WTC11 (cell line): ENCODE results near the gene CDIP1. TPM values are rescaled to one million over a fixed set of nuclear protein-coding genes. Genes with fewer than 3 reads are reported as not detected.

ENCODE experiments used
- ATAC-seq: fragments of 200-7000 bp; cut with Tn5 transposase; 2 replicates; pipeline ENCODE4 v1.10.0; 2021; ENCODE audit warnings: mild to moderate bottlenecking, moderate library complexity
- CTCF ChIA-PET: fragments of 300-600 bp; sonication (Branson Sonifier 250); formaldehyde crosslinking; loops from one replicate; lab custom pipeline; 2021; ENCODE audit warnings: antibody characterized with exemption; lab: Charles Lee
- POLR2A ChIA-PET: fragments of 350-600 bp; sonication (Branson Sonifier 250); formaldehyde crosslinking; loops from one replicate; lab custom pipeline; 2021; ENCODE audit warnings: antibody characterized with exemption; lab: Charles Lee
- DNase-seq: peaks from one replicate; pipeline ENCODE4 v3.0.0; 2021; ENCODE audit warnings: low spot score
- H3K27ac Mint-ChIP-seq: 2 replicates; pipeline ENCODE4 v1.8.0; 2021; ENCODE audit warnings: mixed read lengths
- H3K27me3 Mint-ChIP-seq: 2 replicates; pipeline ENCODE4 v1.8.0; 2021; ENCODE audit warnings: low read depth, mild to moderate bottlenecking, moderate library complexity, mixed read lengths
- H3K36me3 Mint-ChIP-seq: 2 replicates; pipeline ENCODE4 v1.8.0; 2021; ENCODE audit warnings: mixed read lengths
- H3K4me1 Mint-ChIP-seq: 2 replicates; pipeline ENCODE4 v1.8.0; 2022; ENCODE audit warnings: mixed read lengths
- H3K4me3 Mint-ChIP-seq: 2 replicates; pipeline ENCODE4 v1.8.0; 2021; ENCODE audit warnings: mild to moderate bottlenecking, moderate library complexity, mixed read lengths
- H3K9me3 Mint-ChIP-seq: 2 replicates; pipeline ENCODE4 v1.8.0; 2021; ENCODE audit warnings: mixed read lengths
- AR ChIP-seq: fragments of 250-450 bp; sonication (Bioruptor Pico); IDR thresholded peaks from 2 replicates; pipeline ENCODE4 v1.9.0; 2021; ENCODE audit warnings: mild to moderate bottlenecking
- ELF4 ChIP-seq: sonication (generic); formaldehyde crosslinking; IDR thresholded peaks from 2 replicates; pipeline ENCODE4 v1.8.1; 2022; ENCODE audit warnings: low read depth, mild to moderate bottlenecking, moderate library complexity, missing genetic modification reagents
- ERG ChIP-seq: fragments of 250-450 bp; sonication (Bioruptor Pico); IDR thresholded peaks from 2 replicates; pipeline ENCODE4 v1.8.0; 2021; ENCODE audit warnings: mild to moderate bottlenecking
- ESRRA ChIP-seq: sonication (generic); formaldehyde crosslinking; IDR thresholded peaks from 2 replicates; pipeline ENCODE4 v1.8.1; 2022; ENCODE audit warnings: mild to moderate bottlenecking, missing genetic modification reagents, borderline replicate concordance
- GABPB1 ChIP-seq: sonication (generic); formaldehyde crosslinking; IDR thresholded peaks from 2 replicates; pipeline ENCODE4 v1.8.1; 2023; ENCODE audit warnings: mild to moderate bottlenecking, missing genetic modification reagents
- HMGA2 ChIP-seq: fragments of 250-450 bp; sonication (Bioruptor Pico); IDR thresholded peaks from 2 replicates; pipeline ENCODE4 v1.4.0; 2021; ENCODE audit warnings: mild to moderate bottlenecking, moderate library complexity
- IRF1 ChIP-seq: sonication (generic); formaldehyde crosslinking; IDR thresholded peaks from 2 replicates; pipeline ENCODE4 v1.8.0; 2023; ENCODE audit warnings: missing genetic modification reagents
- NFYB ChIP-seq: sonication (generic); formaldehyde crosslinking; conservative IDR thresholded peaks from 2 replicates; pipeline ENCODE4 v1.8.0; 2022; ENCODE audit warnings: low read depth, missing genetic modification reagents
- PRRX2 ChIP-seq: fragments of 250-450 bp; sonication (Bioruptor Pico); IDR thresholded peaks from 2 replicates; pipeline ENCODE4 v1.8.0; 2021; ENCODE audit warnings: mild to moderate bottlenecking
- RORB ChIP-seq: fragments of 250-450 bp; sonication (Bioruptor Pico); IDR thresholded peaks from 2 replicates; pipeline ENCODE4 v1.9.0; 2021; ENCODE audit warnings: mild to moderate bottlenecking
- SP1 ChIP-seq: sonication (generic); formaldehyde crosslinking; conservative IDR thresholded peaks from 2 replicates; pipeline ENCODE4 v1.8.1; 2022; ENCODE audit warnings: missing genetic modification reagents
- TEAD4 ChIP-seq: sonication (generic); formaldehyde crosslinking; IDR thresholded peaks from 2 replicates; pipeline ENCODE4 v1.8.0; 2022; ENCODE audit warnings: mild to moderate bottlenecking, missing genetic modification reagents
- TP53 ChIP-seq: sonication (generic); formaldehyde crosslinking; IDR thresholded peaks from 2 replicates; pipeline ENCODE4 v1.8.1; 2023; ENCODE audit warnings: mild to moderate bottlenecking, missing genetic modification reagents
- USF1 ChIP-seq: sonication (generic); formaldehyde crosslinking; IDR thresholded peaks from 2 replicates; pipeline ENCODE4 v1.8.0; 2022; ENCODE audit warnings: mild to moderate bottlenecking, missing genetic modification reagents
- ZNF121 ChIP-seq: sonication (generic); formaldehyde crosslinking; IDR thresholded peaks from 2 replicates; pipeline ENCODE4 v1.8.0; 2023; ENCODE audit warnings: missing genetic modification reagents
- ZNF219 ChIP-seq: sonication (generic); formaldehyde crosslinking; IDR thresholded peaks from 2 replicates; pipeline ENCODE4 v1.8.0; 2023; ENCODE audit warnings: missing genetic modification reagents, mild to moderate bottlenecking, borderline replicate concordance
- ZNF232 ChIP-seq: sonication (generic); formaldehyde crosslinking; IDR thresholded peaks from 2 replicates; pipeline ENCODE4 v1.8.0; 2022; ENCODE audit warnings: mild to moderate bottlenecking, missing genetic modification reagents
- ZNF317 ChIP-seq: sonication (generic); formaldehyde crosslinking; IDR thresholded peaks from 2 replicates; pipeline ENCODE4 v1.8.1; 2023; ENCODE audit warnings: low read depth, mild to moderate bottlenecking, moderate library complexity, missing genetic modification reagents, borderline replicate concordance
- ZNF532 ChIP-seq: fragments of 250-450 bp; sonication (Bioruptor Pico); IDR thresholded peaks from 2 replicates; pipeline ENCODE4 v1.9.0; 2021; ENCODE audit warnings: mild to moderate bottlenecking, borderline replicate concordance
- ZNF671 ChIP-seq: fragments of 250-450 bp; sonication (Bioruptor Pico); IDR thresholded peaks from 2 replicates; pipeline ENCODE4 v1.8.0; 2021; ENCODE audit warnings: mild to moderate bottlenecking
- total RNA-seq: library from RNA; stranded (reverse); gene quantifications from 3 replicates; pipeline ENCODE4 v1.2.3, GENCODE V29; 2021

The CDIP1 gene
- total RNA-seq, 1 experiment from 2014 or later: 68.9 TPM

GRCh38 chr16:4583906-4584305, 45.3 kb upstream of the CDIP1 start:
- TF ChIP-seq PRRX2 (CRISPR knock-in tag) (no peak), ERG (CRISPR knock-in tag) (no peak), RORB (no peak), ZNF671 (CRISPR knock-in tag) (no peak), TP53 (CRISPR knock-in tag) (no peak), SP1 (CRISPR knock-in tag) (no peak), NFYB (CRISPR knock-in tag) (no peak)
- POLR2A ChIA-PET: interaction anchor here (0.6 to 0.7 kb wide), 2 partner anchors 110 to 250 kb away, joined by 5 to 6 read pairs; no protein-coding TSS in a partner anchor
- H3K4me3 Mint-ChIP-seq: no peak overlapping the region
- H3K27ac Mint-ChIP-seq: no peak overlapping the region
- ATAC-seq: no peak
- H3K9me3 Mint-ChIP-seq: peaks cover 13% of the 10 kb centered on the region
- peaks cover 5% of the 10 kb centered on the region for H3K36me3 Mint-ChIP-seq
- peaks cover 9% of the 10 kb centered on the region for H3K4me1 Mint-ChIP-seq
- DNase-seq: no peak
- CTCF ChIA-PET: interaction anchor here (1.6 to 3.1 kb wide), 3 partner anchors 35 to 67 kb away, joined by 6 to 17 read pairs (median 10); partner anchors contain the start of gene MGRN1
- H3K27me3 Mint-ChIP-seq: peaks cover 7% of the 10 kb centered on the region

- Mint-ChIP-seq H3K9me3 (no peaks in the 10 kb centered on the region), H3K27me3 (no peaks in the 10 kb centered on the region), H3K27ac (no peak overlapping the region), H3K36me3 (no peaks in the 10 kb centered on the region), H3K4me1 (no peaks in the 10 kb centered on the region), H3K4me3 (no peak overlapping the region)
- TF ChIP-seq USF1 (CRISPR knock-in tag) (no peak), ZNF219 (no peak), ESRRA (CRISPR knock-in tag) (no peak), TEAD4 (CRISPR knock-in tag) (no peak)
- CTCF ChIA-PET: interaction anchor here (3.0 kb wide), 1 partner anchor 32 kb away, joined by 9 read pairs; no protein-coding TSS in a partner anchor
- ATAC-seq (no peak), DNase-seq (no peak)
- POLR2A ChIA-PET: no interaction called here
These were observed 41.7 kb upstream of the CDIP1 start for GRCh38 chr16:4580250-4580649.

GRCh38 chr16:4578961-4579530, 40.5 kb upstream of the CDIP1 start:
- ChIA-PET POLR2A (interaction anchor here (0.6 to 1.2 kb wide), 2 partner anchors 32 to 284 kb away, joined by 3 read pairs; no protein-coding TSS in a partner anchor), CTCF (interaction anchor here (1.2 to 3.0 kb wide), 3 partner anchors 31 to 61 kb away, joined by 3 to 9 read pairs (median 6); no protein-coding TSS in a partner anchor)
- Mint-ChIP-seq H3K36me3 (no peaks in the 10 kb centered on the region), H3K27ac (no peak overlapping the region), H3K9me3 (no peaks in the 10 kb centered on the region), H3K27me3 (no peaks in the 10 kb centered on the region), H3K4me3 (no peak overlapping the region), H3K4me1 (no peaks in the 10 kb centered on the region)
- no peak for DNase-seq
- ATAC-seq: no peak
- TF ChIP-seq ZNF317 (CRISPR knock-in tag) (no peak), ZNF121 (peak; percentile 72; the same call in 1 of the 2 replicates)

GRCh38 chr16:4576008-4576407, 37.4 kb upstream of the CDIP1 start:
- peaks cover 9% of the 10 kb centered on the region for H3K4me1 Mint-ChIP-seq
- CTCF ChIA-PET: interaction anchor here (0.7 to 4.6 kb wide), 5 partner anchors 10 to 67 kb away, joined by 3 to 41 read pairs (median 21); no protein-coding TSS in a partner anchor
- peaks cover 5% of the 10 kb centered on the region for H3K27me3 Mint-ChIP-seq
- POLR2A ChIA-PET: no interaction called here
- ATAC-seq: no peak
- H3K4me3 Mint-ChIP-seq: no peak overlapping the region
- no peaks in the 10 kb centered on the region for H3K9me3 Mint-ChIP-seq
- H3K27ac Mint-ChIP-seq: no peak overlapping the region
- DNase-seq: no peak
- H3K36me3 Mint-ChIP-seq: no peaks in the 10 kb centered on the region
- no peak for TF ChIP-seq HMGA2 (CRISPR knock-in tag)
- TF ChIP-seq GABPB1: no peak
- TF ChIP-seq IRF1: no peak
- no peak for TF ChIP-seq ZNF232 (CRISPR knock-in tag)
- no peak for TF ChIP-seq ELF4 (CRISPR knock-in tag)
- TF ChIP-seq AR (CRISPR knock-in tag): no peak
- no peak for TF ChIP-seq TP53 (CRISPR knock-in tag)
- no peak for TF ChIP-seq ZNF532 (CRISPR knock-in tag)
